Colonic mucosa (tissue), 4 donors: Measurements from ENCODE around the gene NKAIN4. TPM values are rescaled to one million over a fixed set of nuclear protein-coding genes. Genes with fewer than 3 reads are reported as not detected.

ENCODE experiments used
- DNase-seq: peaks from one replicate; pipeline ENCODE4 v3.0.0-alpha.2; 2020
- H3K27ac ChIP-seq: fragments of 200-600 bp; one replicate; pipeline ENCODE4 v1.8.0; 2021
- H3K27me3 ChIP-seq: fragments of 200-600 bp; one replicate; pipeline ENCODE4 v1.8.0; 2021
- H3K36me3 ChIP-seq: fragments of 200-600 bp; one replicate; pipeline ENCODE4 v1.8.0; 2021
- H3K4me1 ChIP-seq: fragments of 200-600 bp; one replicate; pipeline ENCODE4 v1.8.0; 2021; ENCODE audit warnings: mild to moderate bottlenecking
- H3K4me3 ChIP-seq: fragments of 200-600 bp; one replicate; pipeline ENCODE4 v1.8.0; 2021
- H3K9ac ChIP-seq, 2 donors: one replicate each; pipeline ENCODE4 v1.7.0; 2013; ENCODE audit warnings: control low read depth in 2 of 2, low read depth in 2 of 2, low read length in 2 of 2
- H3K9me3 ChIP-seq: fragments of 200-600 bp; one replicate; pipeline ENCODE4 v1.8.0; 2021
- CTCF ChIP-seq: fragments of 200-600 bp; IDR thresholded peaks from one replicate; pipeline ENCODE4 v1.8.0; 2022; ENCODE audit warnings: antibody characterized with exemption, mild to moderate bottlenecking
- intact Hi-C: fragments of 100-400 bp; cut with DNase I; formaldehyde crosslinking; loops from one replicate; pipeline ENCODE4 v1.14.1; 2022
- total RNA-seq, 2 donors: library from RNA; stranded (reverse); fragmentation: NEBNext Ultra II Directional in 1 of 2; extraction: Animal tissue kit (Norgen Biotek cat#: 25700) in 1 of 2; gene quantifications; one replicate each; pipeline ENCODE4 v1.2.1, GENCODE V29; 2021
- donor health status: healthy.
- donor health status: DM: no; HTN: no; CAD: no.
- donor health status: DM: no; HTN: no; CAD: no.

The NKAIN4 gene
- total RNA-seq, 2 donors from 2014 or later = 0.29 TPM; not detected in 1

- H3K27me3 ChIP-seq = no peaks in the 10 kb centered on the region
- DNase-seq = peak; percentile 89
- H3K9ac ChIP-seq = peak within 1 kb of the TSS; percentile 81 to 93
- H3K27ac ChIP-seq = peak within 1 kb of the TSS; percentile 50
- H3K36me3 ChIP-seq = no peaks in the 10 kb centered on the region
- H3K4me1 ChIP-seq = peaks cover 9% of the 10 kb centered on the region
- no peaks in the 10 kb centered on the region for H3K9me3 ChIP-seq
- intact Hi-C loops = no loop called here
- no peak for TF ChIP-seq CTCF
- H3K4me3 ChIP-seq = peak within 1 kb of the TSS; percentile 92
Measured at GRCh38 chr20:63272105-63273058, 18.1 kb upstream of the NKAIN4 start, which contains the start of gene ARFGAP1. Gene ARFGAP1 (plus strand): TSS chr20:63272813. CDS start chr20:63275581, 2,768 bp downstream.

GRCh38 chr20:63270606-63271325, 16.5 kb upstream of the NKAIN4 start:
- TF ChIP-seq CTCF = no peak
- DNase-seq = no peak
- Histone ChIP-seq H3K9ac (no peak overlapping the region), H3K27ac (no peak overlapping the region), H3K9me3 (no peaks in the 10 kb centered on the region), H3K36me3 (no peaks in the 10 kb centered on the region), H3K4me3 (no peak overlapping the region), H3K27me3 (no peaks in the 10 kb centered on the region), H3K4me1 (peaks cover 9% of the 10 kb centered on the region)
- intact Hi-C loops = no loop called here

GRCh38 chr20:63269724-63270123, 15.5 kb upstream of the NKAIN4 start:
- no peak for DNase-seq
- H3K4me1 ChIP-seq = peaks cover 9% of the 10 kb centered on the region
- H3K36me3 ChIP-seq = no peaks in the 10 kb centered on the region
- no peaks in the 10 kb centered on the region for H3K9me3 ChIP-seq
- no peak overlapping the region for H3K27ac ChIP-seq
- H3K9ac ChIP-seq = no peak overlapping the region
- no peaks in the 10 kb centered on the region for H3K27me3 ChIP-seq
- no peak for TF ChIP-seq CTCF
- intact Hi-C loops = no loop called here
- no peak overlapping the region for H3K4me3 ChIP-seq

GRCh38 chr20:63268671-63269439, 14.6 kb upstream of the NKAIN4 start:
- Histone ChIP-seq H3K27me3 (no peaks in the 10 kb centered on the region), H3K4me3 (no peak overlapping the region), H3K9me3 (no peaks in the 10 kb centered on the region), H3K27ac (no peak overlapping the region), H3K4me1 (peaks cover 1% of the 10 kb centered on the region), H3K9ac (no peak overlapping the region), H3K36me3 (no peaks in the 10 kb centered on the region)
- intact Hi-C loops = no loop called here
- no peak for DNase-seq
- no peak for TF ChIP-seq CTCF

GRCh38 chr20:63268256-63268655, 14.0 kb upstream of the NKAIN4 start:
- no peak for TF ChIP-seq CTCF
- H3K36me3 ChIP-seq = no peaks in the 10 kb centered on the region
- no peak overlapping the region for H3K9ac ChIP-seq
- intact Hi-C loops = no loop called here
- no peaks in the 10 kb centered on the region for H3K27me3 ChIP-seq
- H3K27ac ChIP-seq = no peak overlapping the region
- no peak overlapping the region for H3K4me3 ChIP-seq
- DNase-seq = no peak
- no peaks in the 10 kb centered on the region for H3K9me3 ChIP-seq
- H3K4me1 ChIP-seq = no peaks in the 10 kb centered on the region
